Embryonic facial prominence (tissue), 1 donor: ENCODE results near the gene CORIN.
"Not testable (repeated sequence)": the region's sequence is repeated elsewhere in the genome, so short reads cannot be mapped to it uniquely, and the experiment has no call there.

Experiments
- DNase-seq: peaks from one replicate; pipeline ENCODE4 v3.0.0-alpha.2; 2016; ENCODE audit errors: extremely low spot score

The CORIN gene

GRCh38 chr4:47566969-47567368, 270.9 kb downstream of the CORIN start:
- DNase-seq, result no peak

GRCh38 chr4:47566566-47566965, 271.3 kb downstream of the CORIN start:
- DNase-seq, result no peak

GRCh38 chr4:47562297-47562696, 275.6 kb downstream of the CORIN start:
- no peak for DNase-seq

GRCh38 chr4:47561331-47561730, 276.5 kb downstream of the CORIN start:
- DNase-seq, result no peak

- DNase-seq, result no peak
Observed at GRCh38 chr4:47560682-47561081, 277.2 kb downstream of the CORIN start.

- DNase-seq, result no peak
Observed at GRCh38 chr4:47557255-47557654, 280.6 kb downstream of the CORIN start.

GRCh38 chr4:47555920-47556319, 281.9 kb downstream of the CORIN start:
- not testable (repeated sequence) for DNase-seq

GRCh38 chr4:47553329-47554125, 284.3 kb downstream of the CORIN start:
- no peak for DNase-seq

- no peak for DNase-seq
Observed at GRCh38 chr4:47551682-47552081, 286.2 kb downstream of the CORIN start.

GRCh38 chr4:47550899-47551548, 286.8 kb downstream of the CORIN start:
- DNase-seq, result no peak

- not testable (repeated sequence) for DNase-seq
Observed at GRCh38 chr4:47550357-47550756, 287.5 kb downstream of the CORIN start.
